ENCODE measurements around the gene CDH18.

The CDH18 gene

GRCh38 chr5:19987612-19988361 is at the start of gene CDH18:
Gene CDH18 (minus strand): TSS chr5:19988200. CDS start chr5:19838986, 149,214 bp downstream.
- DNase-seq (ENCODE audit: low read depth in 2 of 2), result no peak

- DNase-seq (ENCODE audit: low read depth in 2 of 2), result no peak
Measured at GRCh38 chr5:20034717-20035116, 46.7 kb upstream of the CDH18 start.

- DNase-seq (ENCODE audit: low read depth in 2 of 2), result no peak
Measured at GRCh38 chr5:20033881-20034280, 45.9 kb upstream of the CDH18 start.

GRCh38 chr5:20032896-20033295 is 44.9 kb upstream of the CDH18 start:
- DNase-seq (ENCODE audit: low read depth in 2 of 2), result no peak

GRCh38 chr5:20030125-20030524 is 42.1 kb upstream of the CDH18 start:
- DNase-seq (ENCODE audit: low read depth in 2 of 2), result no peak

- DNase-seq (ENCODE audit: low read depth in 2 of 2), result no peak
Measured at GRCh38 chr5:20029266-20029665, 41.3 kb upstream of the CDH18 start.

GRCh38 chr5:20028506-20028905 is 40.5 kb upstream of the CDH18 start:
- no peak for DNase-seq (ENCODE audit: low read depth in 2 of 2)

- no peak for DNase-seq (ENCODE audit: low read depth in 2 of 2)
Measured at GRCh38 chr5:20023686-20024180, 35.7 kb upstream of the CDH18 start.

GRCh38 chr5:20020247-20020646 is 32.2 kb upstream of the CDH18 start:
- DNase-seq (ENCODE audit: low read depth in 2 of 2), result no peak

GRCh38 chr5:20017021-20017420 is 29.0 kb upstream of the CDH18 start:
- no peak for DNase-seq (ENCODE audit: low read depth in 2 of 2)

GRCh38 chr5:20000416-20000815 is 12.4 kb upstream of the CDH18 start:
- no peak for DNase-seq (ENCODE audit: low read depth in 2 of 2)

GRCh38 chr5:19988457-19988856 is 457 bp upstream of the CDH18 start:
- no peak for DNase-seq (ENCODE audit: low read depth in 2 of 2)

GRCh38 chr5:19986806-19987205 is 1.2 kb downstream of the CDH18 start:
- no peak for DNase-seq (ENCODE audit: low read depth in 2 of 2)

GRCh38 chr5:19986031-19986619 is 1.9 kb downstream of the CDH18 start:
- DNase-seq (ENCODE audit: low read depth in 2 of 2), result no peak

GRCh38 chr5:19978476-19978875 is 9.5 kb downstream of the CDH18 start:
- no peak for DNase-seq (ENCODE audit: low read depth in 2 of 2)

- DNase-seq (ENCODE audit: low read depth in 2 of 2), result no peak
Measured at GRCh38 chr5:19977099-19977498, 10.9 kb downstream of the CDH18 start.

- no peak for DNase-seq (ENCODE audit: low read depth in 2 of 2)
Measured at GRCh38 chr5:19975795-19976194, 12.2 kb downstream of the CDH18 start.

- no peak for DNase-seq (ENCODE audit: low read depth in 2 of 2)
Measured at GRCh38 chr5:19960451-19960850, 27.5 kb downstream of the CDH18 start.

- DNase-seq (ENCODE audit: low read depth in 2 of 2), result no peak
Measured at GRCh38 chr5:19959830-19960384, 28.1 kb downstream of the CDH18 start.

GRCh38 chr5:19950897-19951296 is 37.1 kb downstream of the CDH18 start:
- DNase-seq (ENCODE audit: low read depth in 2 of 2), result no peak

- no peak for DNase-seq (ENCODE audit: low read depth in 2 of 2)
Measured at GRCh38 chr5:19940192-19940591, 47.8 kb downstream of the CDH18 start.

GRCh38 chr5:19930451-19930850 is 57.5 kb downstream of the CDH18 start:
- no peak for DNase-seq (ENCODE audit: low read depth in 2 of 2)

Data from activated CD4-positive, alpha-beta T cell treated with anti-CD3 and anti-CD28 coated beads for 24 hours (primary cell).